GM12878 (cell line): ENCODE data around the gene PATZ1. TPM values are rescaled to one million over a fixed set of nuclear protein-coding genes. Genes with fewer than 3 reads are reported as not detected.

Experiments
- ATAC-seq: fragments of 200-7000 bp; cut with Tn5 transposase; 3 replicates; pipeline ENCODE4 v1.9.1; 2020; ENCODE audit warnings: mild to moderate bottlenecking, moderate library complexity
- BruUV-seq: library from RNA; stranded (reverse); fragments of 400-500 nt; replicated peaks from 2 replicates; lab custom pipeline; 2021; lab: Mats Ljungman, UMichigan
- CTCF ChIA-PET: fragments of 300-600 bp; sonication (Branson Sonifier 250); formaldehyde crosslinking; extraction: SDS; loops from one replicate; lab custom pipeline; 2021; ENCODE audit warnings: inconsistent platforms; lab: Yijun Ruan, JAX
- POLR2A ChIA-PET: fragments of 350-600 bp; formaldehyde crosslinking; extraction: SDS; loops from one replicate; lab custom pipeline; 2021; ENCODE audit warnings: inconsistent platforms; lab: Charles Lee
- RAD21 ChIA-PET: fragments of 300-600 bp; sonication (Branson Sonifier 250); formaldehyde crosslinking; loops from one replicate; lab custom pipeline; 2023; ENCODE audit warnings: antibody characterized with exemption; ENCODE audit not compliant: unreplicated experiment; lab: Charles Lee
- SMC1A ChIA-PET: fragments of 300-600 bp; sonication (Branson Sonifier 250); formaldehyde crosslinking; loops from one replicate; lab custom pipeline; 2023; ENCODE audit not compliant: unreplicated experiment, uncharacterized antibody; lab: Charles Lee
- DNase-seq: peaks from one replicate; pipeline ENCODE4 v3.0.0-alpha.2; 2011; ENCODE audit warnings: low read depth, low spot score
- FAIRE-seq: peaks from 3 replicates; lab custom pipeline; 2011; peaks lifted over from hg19 to GRCh38; lab: Jason Lieb, UNC
- H2AFZ ChIP-seq: 2 replicates; pipeline ENCODE4 v1.6.0; 2011; ENCODE audit warnings: low read depth, low read length, control low read depth; ENCODE audit not compliant: control insufficient read depth
- H3K27ac ChIP-seq: 2 replicates; pipeline ENCODE4 v1.5.1; 2011; ENCODE audit warnings: control low read depth; ENCODE audit not compliant: control insufficient read depth, insufficient read depth
- H3K27me3 ChIP-seq, 2 experiments: replicated peaks in 1 of 2; 2 replicates each; pipeline versions ENCODE4 v1.6.0 to v1.6.1; 2011; ENCODE audit warnings: low read length in 1 of 2; ENCODE audit not compliant: control insufficient read depth in 2 of 2, insufficient read depth in 2 of 2
- H3K36me3 ChIP-seq, 2 experiments: 2 replicates each; pipeline ENCODE4 v1.5.1; 2011; ENCODE audit warnings: low read length in 1 of 2; ENCODE audit not compliant: control insufficient read depth in 2 of 2, insufficient read depth in 2 of 2
- H3K4me1 ChIP-seq: 2 replicates; pipeline ENCODE4 v1.6.1; 2011; ENCODE audit warnings: mild to moderate bottlenecking, low read length, moderate library complexity, mixed read lengths; ENCODE audit not compliant: control insufficient read depth, insufficient read depth
- H3K4me2 ChIP-seq: 2 replicates; pipeline ENCODE4 v1.6.0; 2011; ENCODE audit warnings: control low read depth; ENCODE audit not compliant: control insufficient read depth, insufficient read depth
- H3K4me3 ChIP-seq: fragments of 200-600 bp; sonication (generic); 2 replicates; pipeline ENCODE4 v1.5.1; 2016
- H3K79me2 ChIP-seq: 2 replicates; pipeline ENCODE4 v1.6.0; 2011; ENCODE audit warnings: low read length; ENCODE audit not compliant: control insufficient read depth, insufficient read depth
- H3K9ac ChIP-seq: 2 replicates; pipeline ENCODE4 v1.8.0; 2011; ENCODE audit warnings: low read length, control low read depth, mixed read lengths; ENCODE audit not compliant: control insufficient read depth, insufficient read depth
- H3K9me3 ChIP-seq: replicated peaks from 3 replicates; pipeline ENCODE4 v1.5.1; 2011; ENCODE audit warnings: mild to moderate bottlenecking, low read length; ENCODE audit not compliant: control insufficient read depth, insufficient read depth
- H4K20me1 ChIP-seq: 2 replicates; pipeline ENCODE4 v1.6.0; 2011; ENCODE audit not compliant: control insufficient read depth, insufficient read depth
- ELK1 ChIP-seq: IDR thresholded peaks from 2 replicates; pipeline ENCODE4 v1.6.1; 2012; ENCODE audit warnings: low read depth, low read length, improper control_type of control experiment
- POLR2A ChIP-seq: IDR thresholded peaks from 2 replicates; pipeline ENCODE4 v1.6.1; 2011; ENCODE audit warnings: low read depth, mild to moderate bottlenecking, low read length
- PRDM15 ChIP-seq: fragments of 450-650 bp; formaldehyde crosslinking; IDR thresholded peaks from 2 replicates; pipeline ENCODE4 v1.4.0; 2020; ENCODE audit warnings: mild to moderate bottlenecking, moderate library complexity
- RELB ChIP-seq: fragments of 450-650 bp; IDR thresholded peaks from 2 replicates; pipeline ENCODE4 v1.6.1; 2017; ENCODE audit warnings: low read depth, mild to moderate bottlenecking, moderate library complexity
- SRF ChIP-seq, 2 experiments: IDR thresholded peaks; 2 replicates each; pipeline ENCODE4 v1.6.1; 2011; ENCODE audit warnings: low read depth in 2 of 2, low read length in 2 of 2, mild to moderate bottlenecking in 1 of 2, moderate library complexity in 1 of 2
- ZNF24 ChIP-seq: fragments of 450-650 bp; IDR thresholded peaks from 2 replicates; pipeline ENCODE4 v1.6.1; 2017; ENCODE audit warnings: antibody characterized with exemption, mild to moderate bottlenecking
- WGBS: methylation state at CpG from one replicate; pipeline ENCODE4 v1.1.6; 2016; ENCODE audit warnings: low lambda C conversion rate; ENCODE audit not compliant: insufficient replicate concordance, insufficient coverage; ENCODE audit errors: missing lambda C conversion rate; 5-methylcytosine and 5-hydroxymethylcytosine counted together
- in situ Hi-C: fragments of 300-500 bp; cut with MboI; formaldehyde crosslinking; loops from 9 replicates; pipeline ENCODE4 v1.14.3; 2018; ENCODE audit warnings: mixed read lengths
- intact Hi-C: fragments of 100-400 bp; cut with micrococcal nuclease; formaldehyde crosslinking; loops from one replicate; pipeline ENCODE4 v1.14.2; 2022; ENCODE audit not compliant: unreplicated experiment
- polyA plus RNA-seq, 11 experiments: library from polyadenylated mRNA; depleted of rRNA in 4 of 11; unstranded in 6 of 11; stranded (reverse) in 5 of 11; fragments of >200 nt; fragmentation: Nextera tagmentation in 4 of 11; fragmentation: Illumina TruSeq in 1 of 11; extraction: Ambion mirVana in 4 of 11; extraction: Trizol in 1 of 11; gene quantifications; 1 replicate in 1 of 11; 2 replicates in 10 of 11; pipeline versions ENCODE4 v1.2.1 to v1.2.3, GENCODE V29; 2011 to 2016; ENCODE audit warnings: inconsistent platforms in 2 of 11, missing spikeins in 2 of 11, low read depth in 1 of 11
- total RNA-seq, 4 experiments: library from RNA; depleted of rRNA in 3 of 4; stranded (reverse); fragments of >200 nt in 3 of 4; fragmentation: Illumina TruSeq in 1 of 4; extraction: Trizol in 1 of 4; gene quantifications; 2 replicates each; pipeline versions ENCODE4 v1.2.1 to v1.2.3, GENCODE V29; 2013 to 2021

PATZ1 gene
- total and polyA plus RNA-seq, 10 of the 15 experiments (the other 5 are each of a cell fraction or from before 2014, with no cell fraction given): 3.6 to 32.7 (median 13.9) TPM

GRCh38 chr22:31354515-31354914 lies 8.4 kb upstream of the PATZ1 start:
- in situ Hi-C loops: loop anchor here (5.0 kb wide), 1 partner anchor 283 kb away; no protein-coding TSS in a partner anchor
- Histone ChIP-seq H3K9ac (no peak overlapping the region), H3K79me2 (no peaks in the 10 kb centered on the region), H3K36me3 (no peaks in the 10 kb centered on the region), H3K4me3 (no peak overlapping the region), H3K9me3 (no peaks in the 10 kb centered on the region), H3K27ac (no peak overlapping the region), H3K27me3 (no peaks in the 10 kb centered on the region), H3K4me2 (no peak overlapping the region), H4K20me1 (no peaks in the 10 kb centered on the region; the same call in 1 of the 2 replicates), H3K4me1 (peaks cover 7% of the 10 kb centered on the region; the same call in 1 of the 2 replicates), H2AFZ (no peak overlapping the region)
- RAD21 ChIA-PET: no interaction called here
- CTCF ChIA-PET: no interaction called here
- DNase-seq (no peak), FAIRE-seq (no peak), ATAC-seq (no peak)
- TF ChIP-seq ZNF24: no peak
- TF ChIP-seq RELB: no peak
- no peak for TF ChIP-seq PRDM15 (CRISPR knock-in tag)
- no peak for TF ChIP-seq ELK1
- no peak for TF ChIP-seq SRF (IDR thresholded peaks at IDR 0.05; ENCODE audit: low read depth in 2 of 2, low read length in 2 of 2)
- no peak for TF ChIP-seq POLR2A
- intact Hi-C loops: no loop called here
- SMC1A ChIA-PET: interaction anchor here (1.1 kb wide), 1 partner anchor 43 kb away, joined by 3 read pairs; no protein-coding TSS in a partner anchor
- POLR2A ChIA-PET: no interaction called here
- no TSS peak for BruUV-seq
- WGBS: 57% methylated on average over 3 of the region's 5 CpGs
